NCI-H524 treated with DMSO at 0.1 percent for 48 hours (cell line): Measurements from ENCODE around the gene SGMS2.
"Not testable (repeated sequence)": the region's sequence is repeated elsewhere in the genome, so short reads cannot be mapped to it uniquely, and the experiment has no call there.

ENCODE experiments used
- DNase-seq: peaks from one replicate; lab custom pipeline; 2025; lab: John Stamatoyannopoulos, UW

The SGMS2 gene

DNA sequence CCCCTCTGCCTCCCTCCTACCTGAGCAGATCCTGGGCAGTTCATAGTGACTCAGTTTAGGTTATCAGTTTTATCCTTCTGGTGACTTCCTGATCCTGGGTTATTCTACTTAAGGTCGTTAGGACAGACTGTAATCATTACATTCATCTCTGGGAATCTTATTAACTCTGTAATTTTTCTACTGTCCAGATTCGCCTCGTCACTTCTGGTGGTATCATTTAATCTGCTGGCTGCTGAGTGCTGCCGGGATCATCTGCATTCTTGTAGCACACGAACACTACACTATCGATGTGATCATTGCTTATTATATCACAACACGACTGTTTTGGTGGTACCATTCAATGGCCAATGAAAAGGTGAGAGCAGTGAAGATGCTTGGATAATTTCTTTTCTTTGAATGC lies 83.6 kb downstream of the SGMS2 start:
- no peak for DNase-seq

GRCh38 chr4:107913283-107913899 lies 88.7 kb downstream of the SGMS2 start:
- no peak for DNase-seq

DNA sequence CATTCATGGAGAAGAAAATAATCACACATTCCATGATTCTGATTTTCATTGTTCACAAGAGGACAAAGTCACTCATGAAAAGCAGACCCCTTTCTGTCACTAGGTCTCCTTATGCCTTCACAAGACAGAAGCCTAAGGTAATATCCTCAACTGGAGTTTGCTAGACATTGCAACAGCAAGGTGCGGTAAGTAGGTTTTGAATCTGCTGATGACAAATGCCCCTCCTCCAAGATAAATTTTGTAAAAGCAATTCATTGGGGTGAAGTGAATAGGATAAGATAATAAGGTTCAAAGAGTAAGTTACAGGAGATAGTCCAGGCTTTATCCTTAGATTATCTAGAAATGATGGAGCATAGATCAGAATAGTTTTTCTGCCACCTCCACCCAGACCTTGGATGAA lies 90.5 kb downstream of the SGMS2 start:
- DNase-seq: no peak

DNA sequence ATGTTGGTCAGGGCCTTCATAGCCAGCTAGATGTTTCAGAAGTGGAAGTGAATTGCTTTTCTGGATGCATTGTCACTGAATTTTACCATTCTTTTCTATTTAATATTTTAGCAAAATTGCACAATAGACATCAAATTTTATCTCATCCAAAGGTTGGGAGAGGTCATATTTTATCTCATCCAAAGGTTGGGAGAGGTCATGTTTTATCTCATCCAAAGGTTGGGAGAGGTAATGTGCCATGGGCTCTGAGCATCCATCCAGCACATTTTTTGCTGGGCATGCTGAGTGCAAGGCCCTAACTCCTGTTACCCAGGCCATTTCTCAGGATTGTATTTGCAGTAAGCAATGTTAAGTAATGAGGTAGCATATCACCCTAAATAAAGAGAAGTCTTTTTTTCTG lies 91.9 kb downstream of the SGMS2 start:
- no peak for DNase-seq

DNA sequence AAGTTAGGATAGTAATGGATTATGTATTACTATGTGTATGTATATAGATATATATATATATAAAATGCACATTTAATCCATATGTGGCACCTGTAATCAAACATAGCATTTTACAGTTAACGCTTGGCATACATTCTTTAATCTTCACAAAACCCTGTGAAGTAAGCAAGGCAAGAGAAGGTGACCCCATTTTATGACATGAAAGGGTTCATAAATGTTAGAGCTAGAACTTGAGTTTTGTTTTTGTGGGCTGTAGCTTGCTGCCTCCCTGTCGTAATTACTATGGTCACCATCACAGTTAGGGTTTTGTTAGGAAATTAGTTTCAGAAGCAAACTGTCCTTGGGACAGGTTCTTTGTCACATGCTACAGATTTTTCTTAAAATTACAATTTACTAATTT lies 92.8 kb downstream of the SGMS2 start:
- no peak for DNase-seq

DNA sequence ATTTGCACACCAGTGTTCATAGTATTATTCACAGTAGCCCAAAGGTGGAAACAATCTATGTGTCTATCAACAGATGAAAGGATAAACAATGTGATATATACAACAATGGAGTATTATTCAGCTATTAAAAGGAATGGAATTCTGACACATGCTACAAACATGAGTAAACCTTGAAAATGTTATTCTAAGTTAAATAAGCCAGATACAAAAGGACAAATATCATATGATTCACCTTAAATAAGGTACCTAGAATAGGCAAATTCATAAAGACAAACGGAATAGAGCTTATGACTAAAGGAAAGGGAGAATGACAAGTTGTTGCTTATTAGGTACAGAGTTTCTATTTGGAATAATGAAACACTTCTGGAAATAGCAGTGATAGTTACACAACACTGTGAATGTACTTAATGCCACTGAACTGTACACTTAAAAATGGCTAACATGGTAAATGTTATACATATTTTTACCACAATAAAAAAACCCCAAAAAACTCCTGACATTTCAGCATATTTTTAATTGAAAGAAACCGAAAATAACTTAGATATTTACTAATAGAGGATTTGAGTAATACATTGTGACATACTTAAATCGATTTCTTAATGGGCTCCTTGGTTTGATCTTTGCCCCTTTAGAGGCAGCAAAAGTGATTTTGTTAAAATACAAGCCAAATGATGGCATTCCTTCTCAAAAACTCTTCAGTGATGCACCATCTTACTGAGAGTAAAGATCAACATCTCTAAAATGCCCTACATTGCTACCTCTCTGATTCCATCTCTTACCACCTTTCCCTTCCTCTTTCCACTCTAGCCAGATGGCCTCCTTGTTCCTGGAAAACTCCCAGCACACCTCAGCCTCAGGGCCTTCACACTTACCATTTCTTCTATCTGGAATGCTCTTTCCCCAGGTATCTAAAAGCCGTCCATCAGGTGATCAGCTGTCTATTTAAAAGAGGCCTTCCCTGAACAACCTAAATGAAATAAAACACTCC lies 98.0 kb downstream of the SGMS2 start:
- DNase-seq: no peak

DNA sequence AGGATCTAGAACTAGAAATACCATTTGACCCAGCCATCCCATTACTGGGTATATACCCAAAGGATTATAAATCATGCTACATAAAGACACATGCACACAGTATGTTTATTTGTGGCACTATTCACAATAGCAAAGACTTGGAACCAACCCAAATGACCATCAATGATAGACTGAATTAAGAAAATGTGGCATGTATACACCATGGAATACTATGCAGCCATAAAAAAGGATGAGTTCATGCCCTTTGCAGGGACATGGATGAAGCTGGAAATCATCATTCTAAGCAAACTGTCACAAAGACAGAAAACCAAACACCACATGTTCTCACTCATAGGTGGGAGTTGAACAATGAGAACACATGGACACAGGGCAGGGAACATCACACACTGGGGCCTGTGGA lies 101.0 kb downstream of the SGMS2 start:
- DNase-seq: not testable (repeated sequence)

DNA sequence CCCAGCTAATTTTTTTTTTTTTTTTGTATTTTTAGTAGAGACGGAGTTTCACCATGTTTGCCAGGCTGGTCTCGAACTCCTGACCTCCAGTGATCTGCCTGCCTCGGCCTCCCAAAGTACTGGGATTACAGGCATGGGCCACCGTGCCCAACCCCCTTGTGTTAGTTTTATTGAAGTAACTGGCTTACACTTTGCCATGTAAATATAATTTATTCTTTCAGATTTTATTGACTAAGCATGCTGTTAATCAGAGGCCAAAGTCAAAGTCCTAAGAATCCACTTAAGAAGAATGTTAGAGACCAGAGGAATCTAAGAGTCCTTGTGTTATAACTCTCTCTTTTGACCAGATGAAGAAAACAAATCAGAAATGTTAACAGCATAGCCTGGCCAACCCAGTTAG lies 102.1 kb downstream of the SGMS2 start:
- DNase-seq: not testable (repeated sequence)

DNA sequence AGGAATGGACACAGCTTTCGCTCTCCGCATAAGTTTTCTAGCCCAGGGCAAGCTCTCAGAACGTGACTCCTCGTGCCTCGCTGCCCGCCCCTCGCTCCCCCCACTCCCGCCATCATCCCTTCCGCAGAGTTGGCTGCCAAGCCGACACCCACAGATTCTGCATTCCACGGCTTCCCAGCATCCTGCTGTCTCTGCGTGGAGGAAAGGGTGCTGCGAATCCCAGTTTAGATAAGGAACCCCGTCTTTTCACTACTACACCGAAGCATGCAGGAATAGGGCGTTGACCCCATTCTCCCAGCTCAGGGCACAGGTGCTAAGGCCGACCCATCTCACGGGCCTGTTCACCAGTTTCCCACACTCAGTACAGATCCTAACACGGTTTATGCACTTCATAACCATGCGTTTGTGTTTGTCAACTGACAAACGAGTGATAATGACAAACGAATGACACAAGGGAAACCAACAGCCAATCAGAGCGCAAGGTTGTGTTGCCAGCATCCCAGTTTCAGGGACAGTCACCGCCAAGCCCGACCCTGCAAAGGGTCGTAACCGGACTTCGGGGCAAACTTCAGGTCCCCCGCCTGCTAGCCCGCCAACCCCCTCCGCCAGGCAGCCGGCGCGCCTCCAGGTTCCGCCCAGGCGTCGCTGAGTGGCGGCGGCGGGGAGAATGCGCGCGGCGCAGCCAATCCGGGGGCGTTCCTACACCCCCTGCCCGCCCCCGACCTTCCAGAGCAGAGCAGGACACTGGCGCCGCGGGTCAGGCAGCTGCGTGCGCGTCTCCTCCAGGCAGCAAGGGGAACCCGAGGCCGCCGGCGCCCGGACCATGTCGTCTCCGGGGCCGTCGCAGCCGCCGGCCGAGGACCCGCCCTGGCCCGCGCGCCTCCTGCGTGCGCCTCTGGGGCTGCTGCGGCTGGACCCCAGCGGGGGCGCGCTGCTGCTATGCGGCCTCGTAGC lies 106.4 kb downstream of the SGMS2 start, which contains the start of gene CYP2U1:
TSS of gene CYP2U1 (plus strand) at position 729 of the 954 bp plus-strand sequence. CDS start at position 824, 95 bp downstream.
- DNase-seq: no peak

DNA sequence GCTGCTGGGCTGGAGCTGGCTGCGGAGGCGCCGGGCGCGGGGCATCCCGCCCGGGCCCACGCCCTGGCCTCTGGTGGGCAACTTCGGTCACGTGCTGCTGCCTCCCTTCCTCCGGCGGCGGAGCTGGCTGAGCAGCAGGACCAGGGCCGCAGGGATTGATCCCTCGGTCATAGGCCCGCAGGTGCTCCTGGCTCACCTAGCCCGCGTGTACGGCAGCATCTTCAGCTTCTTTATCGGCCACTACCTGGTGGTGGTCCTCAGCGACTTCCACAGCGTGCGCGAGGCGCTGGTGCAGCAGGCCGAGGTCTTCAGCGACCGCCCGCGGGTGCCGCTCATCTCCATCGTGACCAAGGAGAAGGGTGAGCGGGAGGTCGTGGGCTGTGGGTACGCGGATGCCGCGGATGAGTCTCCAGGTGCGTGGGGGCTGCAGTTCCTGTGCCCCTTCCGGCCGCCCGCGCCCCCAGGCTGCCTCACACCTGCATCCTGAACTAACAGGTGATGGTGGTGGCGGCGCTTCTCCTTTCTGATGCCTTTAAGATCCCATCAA lies 107.1 kb downstream of the SGMS2 start:
- no peak for DNase-seq

DNA sequence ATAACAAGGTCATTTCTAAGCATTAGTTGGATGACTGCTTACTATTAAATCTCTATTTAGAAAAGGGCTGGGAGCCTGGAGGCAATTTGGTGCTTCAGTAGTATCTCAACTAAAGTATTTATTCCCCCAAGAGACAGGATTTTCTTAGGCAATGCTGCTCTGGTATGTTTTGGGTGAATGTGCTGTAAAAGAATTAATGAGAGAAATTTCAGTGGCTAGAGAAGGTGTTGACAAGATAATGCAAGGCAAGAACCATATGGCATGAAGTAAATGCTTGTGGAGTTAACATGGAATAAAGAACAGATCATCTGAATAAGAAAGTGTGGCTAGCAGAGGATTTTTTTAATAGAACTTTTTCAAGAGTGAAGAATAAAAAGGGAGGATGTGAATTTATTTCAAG lies 110.5 kb downstream of the SGMS2 start:
- DNase-seq: no peak

- DNase-seq: no peak
Measured at GRCh38 chr4:107937040-107937439, 112.3 kb downstream of the SGMS2 start.

- DNase-seq: no peak
Measured at GRCh38 chr4:107939307-107939706, 114.6 kb downstream of the SGMS2 start.

DNA sequence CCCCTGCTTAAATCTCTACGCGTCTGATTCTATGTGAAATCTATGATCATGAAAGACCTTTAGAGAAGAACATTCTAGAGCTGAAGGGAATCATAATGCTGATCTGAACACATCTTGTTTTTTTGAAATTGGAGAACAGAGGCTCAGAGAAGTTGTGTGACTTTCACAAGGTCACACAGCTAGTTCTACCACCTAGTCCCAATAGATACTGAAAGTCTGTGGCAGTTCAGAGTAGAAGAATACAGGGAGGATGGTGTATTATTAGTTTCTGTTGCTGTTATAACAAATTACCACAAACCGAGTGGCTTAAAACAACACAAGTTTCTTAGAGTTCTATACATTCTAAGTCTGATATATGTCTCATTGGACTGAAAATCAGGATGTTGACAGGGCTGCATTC lies 121.1 kb downstream of the SGMS2 start:
- no peak for DNase-seq

DNA sequence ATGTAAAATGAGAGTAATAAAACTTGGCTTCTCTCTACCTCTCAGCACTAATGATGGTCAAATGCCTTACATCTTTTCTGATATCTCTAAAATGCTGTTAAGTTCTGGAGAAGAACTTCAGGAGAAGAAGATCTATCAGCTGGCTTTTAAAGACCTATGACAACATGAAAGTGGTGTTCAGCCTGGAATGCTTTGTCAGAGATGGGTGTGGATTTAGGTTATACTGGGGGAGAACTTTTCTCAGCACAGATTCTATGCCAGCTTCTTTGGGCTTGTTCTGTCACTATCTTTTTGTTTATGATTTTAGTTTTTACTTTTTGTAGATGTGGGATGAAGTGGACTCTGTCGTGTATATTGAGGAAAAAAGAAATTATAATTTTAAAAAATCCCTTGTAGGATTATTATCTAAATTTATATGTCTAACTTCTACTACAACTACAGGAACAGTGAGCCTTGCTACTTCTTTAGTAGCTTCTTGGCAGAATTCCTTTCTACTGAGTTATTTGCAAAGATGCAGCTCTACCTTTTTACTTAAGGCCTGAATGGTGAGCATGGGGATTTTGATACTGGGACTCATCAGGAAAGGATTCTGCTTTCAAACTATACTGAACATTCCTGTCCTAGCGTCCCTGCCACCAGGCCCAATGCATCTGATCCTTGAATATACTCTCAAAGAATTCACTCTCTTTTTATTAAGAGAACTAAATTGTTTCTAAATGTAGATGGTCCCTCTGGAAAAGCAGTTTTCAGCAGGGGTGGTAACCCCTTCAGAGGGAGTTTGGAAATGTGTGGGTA lies 126.2 kb downstream of the SGMS2 start:
- DNase-seq: no peak

DNA sequence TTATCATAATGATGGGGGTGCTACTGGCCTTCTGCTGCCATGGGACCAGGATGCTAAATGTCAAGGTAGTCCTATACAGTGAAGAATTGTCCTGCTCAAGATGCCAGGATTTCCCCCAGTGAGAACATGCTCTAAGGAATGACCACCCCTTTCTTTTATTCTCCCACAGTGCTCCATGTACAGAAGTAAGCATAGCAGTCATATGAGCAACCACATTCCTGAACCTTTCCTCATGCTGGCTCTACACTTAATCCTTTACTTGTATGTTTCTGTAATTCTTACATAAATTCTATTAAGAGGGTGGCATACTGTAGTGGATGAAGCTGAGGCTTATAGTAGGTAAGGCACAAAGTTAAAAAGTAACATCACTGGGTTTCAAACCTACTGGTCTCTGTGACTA lies 126.8 kb downstream of the SGMS2 start:
- DNase-seq: no peak

- no peak for DNase-seq
Measured at GRCh38 chr4:107956011-107956410, 131.3 kb downstream of the SGMS2 start.
